Activated CD4-positive, alpha-beta memory T cell treated with anti-CD3 and anti-CD28 coated beads for 36 hours (primary cell): ENCODE measurements around the gene LMNB1. TPM values are rescaled to one million over a fixed set of nuclear protein-coding genes. Genes with fewer than 3 reads are reported as not detected.
"Not testable (repeated sequence)": the region's sequence is repeated elsewhere in the genome, so short reads cannot be mapped to it uniquely, and the experiment has no call there.

ENCODE experiments used
- CTCF ChIA-PET: fragments of 350-600 bp; sonication (Branson Sonifier 250); formaldehyde crosslinking; loops from one replicate; lab custom pipeline; 2021; ENCODE audit warnings: antibody characterized with exemption, inconsistent platforms; lab: Charles Lee
- POLR2A ChIA-PET: fragments of 350-600 bp; sonication (Branson Sonifier 250); formaldehyde crosslinking; loops from one replicate; lab custom pipeline; 2021; ENCODE audit warnings: antibody characterized with exemption; lab: Charles Lee
- DNase-seq: peaks from one replicate; pipeline ENCODE4 v3.0.0-alpha.2; 2020
- H3K27ac Mint-ChIP-seq: one replicate; pipeline ENCODE4 v1.8.0; 2021; ENCODE audit warnings: mixed read lengths
- H3K27me3 Mint-ChIP-seq: one replicate; pipeline ENCODE4 v1.8.0; 2021; ENCODE audit warnings: mixed read lengths
- H3K36me3 Mint-ChIP-seq: one replicate; pipeline ENCODE4 v1.8.0; 2021; ENCODE audit warnings: mixed read lengths
- H3K4me1 Mint-ChIP-seq: one replicate; pipeline ENCODE4 v1.8.0; 2021; ENCODE audit warnings: low read depth, mixed read lengths
- H3K4me3 Mint-ChIP-seq: one replicate; pipeline ENCODE4 v1.8.0; 2021; ENCODE audit warnings: mild to moderate bottlenecking, mixed read lengths
- H3K9me3 Mint-ChIP-seq: one replicate; pipeline ENCODE4 v1.8.0; 2021; ENCODE audit warnings: mixed read lengths
- intact Hi-C: fragments of 100-400 bp; cut with micrococcal nuclease; formaldehyde crosslinking; loops from one replicate; pipeline ENCODE4 v1.15.1; 2023
- total RNA-seq, 2 experiments: library from RNA; stranded (reverse); gene quantifications; one replicate each; pipeline ENCODE4 v1.2.3, GENCODE V29; 2021

Gene LMNB1
- total RNA-seq, 2 experiments from 2014 or later, result 212 to 215 TPM

GRCh38 chr5:126846744-126847455, 70.0 kb downstream of the LMNB1 start:
- ChIA-PET POLR2A (no interaction called here), CTCF (no interaction called here)
- H3K27me3 Mint-ChIP-seq, result no peaks in the 10 kb centered on the region
- no peak overlapping the region for H3K27ac Mint-ChIP-seq
- H3K4me3 Mint-ChIP-seq, result no peak overlapping the region
- intact Hi-C loops, result loop anchor here (5.0 kb wide), 1 partner anchor 35 kb away; no protein-coding TSS in a partner anchor
- H3K4me1 Mint-ChIP-seq, result peaks cover 28% of the 10 kb centered on the region
- no peak for DNase-seq
- no peaks in the 10 kb centered on the region for H3K9me3 Mint-ChIP-seq
- no peaks in the 10 kb centered on the region for H3K36me3 Mint-ChIP-seq

DNA sequence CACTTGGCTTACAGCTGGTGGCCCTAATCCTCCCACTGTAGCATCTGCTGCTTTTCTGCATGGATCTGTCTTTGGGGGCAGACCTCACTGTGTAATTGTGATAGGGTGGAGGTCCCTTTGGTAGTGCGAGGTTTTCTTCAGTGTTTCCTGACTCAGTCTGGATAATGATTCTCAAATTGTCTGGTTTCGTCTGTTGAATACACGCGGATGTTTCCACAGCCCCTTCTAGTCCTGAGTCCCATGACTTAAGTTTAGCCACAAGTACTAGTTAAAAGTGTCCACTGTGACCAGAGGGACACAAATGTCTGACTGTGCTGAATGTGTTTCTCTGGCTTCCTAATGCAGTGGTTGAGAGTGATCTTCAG, 70.5 kb downstream of the LMNB1 start:
- intact Hi-C loops, result loop anchor here (5.0 kb wide), 1 partner anchor 35 kb away; no protein-coding TSS in a partner anchor
- POLR2A ChIA-PET, result no interaction called here
- peaks cover 33% of the 10 kb centered on the region for H3K4me1 Mint-ChIP-seq

GRCh38 chr5:126847826-126848251, 70.9 kb downstream of the LMNB1 start:
- ChIA-PET CTCF (no interaction called here), POLR2A (no interaction called here)
- no peaks in the 10 kb centered on the region for H3K36me3 Mint-ChIP-seq
- no peak overlapping the region for H3K27ac Mint-ChIP-seq
- intact Hi-C loops, result loop anchor here (5.0 kb wide), 1 partner anchor 36 kb away; no protein-coding TSS in a partner anchor
- no peak for DNase-seq
- H3K9me3 Mint-ChIP-seq, result no peaks in the 10 kb centered on the region
- no peaks in the 10 kb centered on the region for H3K27me3 Mint-ChIP-seq
- peaks cover 37% of the 10 kb centered on the region for H3K4me1 Mint-ChIP-seq
- H3K4me3 Mint-ChIP-seq, result no peak overlapping the region

More for the DNA sequence above, 70.5 kb downstream of the LMNB1 start:
- CTCF ChIA-PET, result no interaction called here
- H3K27ac Mint-ChIP-seq, result no peak overlapping the region
- no peaks in the 10 kb centered on the region for H3K27me3 Mint-ChIP-seq
- no peak overlapping the region for H3K4me3 Mint-ChIP-seq
- DNase-seq, result no peak
- no peaks in the 10 kb centered on the region for H3K9me3 Mint-ChIP-seq
- no peaks in the 10 kb centered on the region for H3K36me3 Mint-ChIP-seq

DNA sequence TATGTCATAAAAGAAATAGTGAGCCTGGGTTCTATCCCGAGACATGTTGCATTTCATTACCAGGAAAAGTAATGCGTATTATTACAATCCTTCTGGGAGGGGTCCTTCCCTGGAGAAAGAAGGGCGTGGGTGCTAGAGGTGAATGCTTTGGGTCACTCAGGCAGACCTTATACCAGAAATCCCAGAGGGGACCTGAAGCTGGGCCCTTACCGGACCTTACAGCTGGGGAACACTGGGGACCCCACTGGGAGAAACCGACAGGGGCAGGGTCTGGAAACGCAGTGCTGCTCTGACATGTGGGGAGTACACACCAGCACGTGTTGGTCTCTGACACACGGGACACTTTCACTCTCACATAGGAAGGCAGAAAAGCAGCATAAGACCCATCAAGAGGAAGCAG, 71.3 kb downstream of the LMNB1 start:
- Mint-ChIP-seq H3K9me3 (no peaks in the 10 kb centered on the region), H3K27ac (no peak overlapping the region), H3K4me3 (no peak overlapping the region), H3K4me1 (peaks cover 42% of the 10 kb centered on the region), H3K36me3 (no peaks in the 10 kb centered on the region), H3K27me3 (no peaks in the 10 kb centered on the region)
- intact Hi-C loops, result loop anchor here (5.0 kb wide), 1 partner anchor 36 kb away; no protein-coding TSS in a partner anchor
- ChIA-PET POLR2A (no interaction called here), CTCF (no interaction called here)
- DNase-seq, result no peak

GRCh38 chr5:126849101-126849678, 72.3 kb downstream of the LMNB1 start:
- ChIA-PET POLR2A (no interaction called here), CTCF (no interaction called here)
- peaks cover 7% of the 10 kb centered on the region for H3K36me3 Mint-ChIP-seq
- DNase-seq, result no peak
- no peaks in the 10 kb centered on the region for H3K9me3 Mint-ChIP-seq
- intact Hi-C loops, result loop anchor here (5.0 kb wide), 1 partner anchor 37 kb away; no protein-coding TSS in a partner anchor
- no peak overlapping the region for H3K27ac Mint-ChIP-seq
- no peaks in the 10 kb centered on the region for H3K27me3 Mint-ChIP-seq
- no peak overlapping the region for H3K4me3 Mint-ChIP-seq
- peaks cover 50% of the 10 kb centered on the region for H3K4me1 Mint-ChIP-seq

- Mint-ChIP-seq H3K27ac (no peak overlapping the region), H3K9me3 (no peaks in the 10 kb centered on the region), H3K4me3 (no peak overlapping the region), H3K36me3 (peaks cover 13% of the 10 kb centered on the region), H3K4me1 (peaks cover 42% of the 10 kb centered on the region), H3K27me3 (no peaks in the 10 kb centered on the region)
- peak; percentile 28 for DNase-seq
- ChIA-PET POLR2A (no interaction called here), CTCF (no interaction called here)
- intact Hi-C loops, result loop anchor here (5.0 kb wide), 1 partner anchor 176 kb away; no protein-coding TSS in a partner anchor
Observed at GRCh38 chr5:126851501-126852011, 74.6 kb downstream of the LMNB1 start.

DNA sequence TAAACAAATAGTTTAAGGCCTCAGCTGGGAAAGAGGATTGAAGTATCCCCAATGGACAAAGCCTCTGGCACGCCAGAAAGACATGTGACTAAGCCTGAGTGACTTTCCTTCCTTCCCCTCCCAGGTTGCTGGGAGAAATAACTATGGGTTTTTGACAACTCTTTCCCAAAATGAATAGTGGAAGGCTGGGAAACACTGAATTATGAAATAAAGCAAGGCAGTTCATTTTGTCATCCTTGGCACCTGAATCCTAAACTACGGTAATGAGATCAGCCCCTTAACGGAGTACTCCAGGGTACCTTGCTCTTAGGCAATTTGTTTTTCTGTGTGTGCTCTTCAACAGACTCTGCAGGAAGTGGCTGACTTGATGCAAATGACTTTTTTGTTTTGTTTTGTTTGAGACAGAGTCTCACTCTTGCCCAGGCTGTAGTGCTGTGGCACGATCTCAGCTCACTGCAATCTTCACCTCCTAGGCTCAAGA, 75.2 kb downstream of the LMNB1 start:
- DNase-seq, result no peak
- peaks cover 13% of the 10 kb centered on the region for H3K36me3 Mint-ChIP-seq
- H3K4me3 Mint-ChIP-seq, result no peak overlapping the region
- H3K9me3 Mint-ChIP-seq, result no peaks in the 10 kb centered on the region
- no peaks in the 10 kb centered on the region for H3K27me3 Mint-ChIP-seq
- CTCF ChIA-PET, result no interaction called here
- H3K27ac Mint-ChIP-seq, result peak overlapping the region; percentile 65
- POLR2A ChIA-PET, result interaction anchor here (2.1 kb wide), 1 partner anchor 74 kb away, joined by 6 read pairs; no protein-coding TSS in a partner anchor
- intact Hi-C loops, result loop anchor here (5.0 kb wide), 1 partner anchor 175 kb away; no protein-coding TSS in a partner anchor
- H3K4me1 Mint-ChIP-seq, result peaks cover 42% of the 10 kb centered on the region

- H3K27me3 Mint-ChIP-seq, result no peaks in the 10 kb centered on the region
- CTCF ChIA-PET, result no interaction called here
- H3K36me3 Mint-ChIP-seq, result peaks cover 13% of the 10 kb centered on the region
- H3K9me3 Mint-ChIP-seq, result no peaks in the 10 kb centered on the region
- H3K4me3 Mint-ChIP-seq, result peak overlapping the region; percentile 1
- DNase-seq, result no peak
- intact Hi-C loops, result loop anchor here (5.0 kb wide), 1 partner anchor 174 kb away; no protein-coding TSS in a partner anchor
- peaks cover 42% of the 10 kb centered on the region for H3K4me1 Mint-ChIP-seq
- H3K27ac Mint-ChIP-seq, result peak overlapping the region; percentile 65
- POLR2A ChIA-PET, result interaction anchor here (2.1 kb wide), 1 partner anchor 75 kb away, joined by 6 read pairs; no protein-coding TSS in a partner anchor
Observed at GRCh38 chr5:126852841-126853271, 75.9 kb downstream of the LMNB1 start.

- peak overlapping the region; percentile 57 for H3K27ac Mint-ChIP-seq
- peak overlapping the region; percentile 63 for H3K4me3 Mint-ChIP-seq
- DNase-seq, result peak; percentile 33
- H3K36me3 Mint-ChIP-seq, result peaks cover 13% of the 10 kb centered on the region
- not testable (repeated sequence) for H3K27me3 Mint-ChIP-seq, H3K9me3 Mint-ChIP-seq
- peaks cover 42% of the 10 kb centered on the region for H3K4me1 Mint-ChIP-seq
- intact Hi-C loops, result loop anchor here (5.0 kb wide), 1 partner anchor 174 kb away; no protein-coding TSS in a partner anchor
- CTCF ChIA-PET, result interaction anchor here (1.2 kb wide), 1 partner anchor 253 kb away, joined by 3 read pairs; the partner anchor contains the start of gene PHAX
- POLR2A ChIA-PET, result interaction anchor here (2.1 kb wide), 1 partner anchor 75 kb away, joined by 6 read pairs; no protein-coding TSS in a partner anchor
Observed at GRCh38 chr5:126853541-126854307, 76.8 kb downstream of the LMNB1 start.

DNA sequence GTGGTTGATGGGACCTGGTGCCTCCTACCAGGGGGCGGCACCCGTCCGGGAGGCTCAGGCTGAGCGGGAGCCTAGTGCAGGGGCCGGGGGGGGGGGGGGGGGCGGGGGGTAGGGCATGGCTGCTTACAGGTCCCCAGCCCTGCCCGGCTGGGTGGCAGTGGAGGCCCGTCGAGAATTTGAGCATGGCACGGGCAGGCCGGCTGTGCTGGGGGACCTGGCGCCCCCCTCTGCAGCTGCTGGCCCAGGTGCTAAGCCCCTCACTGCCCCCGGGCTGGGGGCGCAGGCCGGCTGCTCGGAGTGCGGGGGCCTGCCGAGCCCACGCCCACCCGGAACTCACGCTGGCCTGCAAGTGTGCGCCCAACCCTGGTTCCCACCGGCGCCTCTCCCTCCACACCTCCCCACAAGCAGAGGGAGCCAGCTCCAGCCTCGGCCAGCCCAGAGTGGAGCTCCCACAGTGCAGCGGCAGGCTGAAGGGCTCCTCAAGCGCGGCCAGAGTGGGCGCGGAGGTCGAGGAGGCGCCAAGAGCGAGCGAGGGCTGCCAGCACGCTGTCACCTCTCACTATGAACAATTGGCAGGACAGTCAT, 77.7 kb downstream of the LMNB1 start:
- DNase-seq, result no peak
- no peak overlapping the region for H3K27ac Mint-ChIP-seq
- H3K36me3 Mint-ChIP-seq, result peaks cover 13% of the 10 kb centered on the region
- ChIA-PET CTCF (interaction anchor here (1.2 kb wide), 1 partner anchor 254 kb away, joined by 3 read pairs; the partner anchor contains the start of gene PHAX), POLR2A (interaction anchor here (2.1 kb wide), 1 partner anchor 76 kb away, joined by 6 read pairs; no protein-coding TSS in a partner anchor)
- no peak overlapping the region for H3K4me3 Mint-ChIP-seq
- H3K27me3 Mint-ChIP-seq, result no peaks in the 10 kb centered on the region
- no peaks in the 10 kb centered on the region for H3K9me3 Mint-ChIP-seq
- peaks cover 42% of the 10 kb centered on the region for H3K4me1 Mint-ChIP-seq
- intact Hi-C loops, result loop anchor here (5.0 kb wide), 1 partner anchor 173 kb away; no protein-coding TSS in a partner anchor

- Mint-ChIP-seq H3K36me3 (peaks cover 13% of the 10 kb centered on the region), H3K27ac (no peak overlapping the region), H3K4me3 (no peak overlapping the region), H3K4me1 (peaks cover 42% of the 10 kb centered on the region), H3K9me3 (no peaks in the 10 kb centered on the region), H3K27me3 (no peaks in the 10 kb centered on the region)
- intact Hi-C loops, result no loop called here
- POLR2A ChIA-PET, result no interaction called here
- CTCF ChIA-PET, result no interaction called here
- DNase-seq, result no peak
Observed at GRCh38 chr5:126855266-126855665, 78.3 kb downstream of the LMNB1 start.
